PFSK-1 (cell line): Measurements from ENCODE around the gene ZNF428.

Experiments used
- FOXP2 ChIP-seq: optimal IDR thresholded peaks from 2 replicates; pipeline ENCODE3; 2011; ENCODE audit warnings: borderline replicate concordance, control low read depth, inconsistent platforms; ENCODE audit not compliant: insufficient read depth; ENCODE audit errors: extremely low read length, extremely low read depth
- POLR2AphosphoS5 ChIP-seq: IDR thresholded peaks from 2 replicates; pipeline ENCODE4 v1.6.1; 2012; ENCODE audit warnings: low read depth, mild to moderate bottlenecking, control low read depth, low read length, moderate library complexity
- TF ChIP-seq, protein P1 (sequence below), 2 experiments: IDR thresholded peaks; 2 replicates each; pipeline versions ENCODE4 v1.6.1 to v1.8.0; 2011 to 2012; ENCODE audit warnings: low read depth in 2 of 2, low read length in 2 of 2, control low read depth in 1 of 2, inconsistent platforms in 1 of 2, mild to moderate bottlenecking in 1 of 2, moderate library complexity in 1 of 2; ENCODE audit not compliant: insufficient read depth in 1 of 2

DNA sequence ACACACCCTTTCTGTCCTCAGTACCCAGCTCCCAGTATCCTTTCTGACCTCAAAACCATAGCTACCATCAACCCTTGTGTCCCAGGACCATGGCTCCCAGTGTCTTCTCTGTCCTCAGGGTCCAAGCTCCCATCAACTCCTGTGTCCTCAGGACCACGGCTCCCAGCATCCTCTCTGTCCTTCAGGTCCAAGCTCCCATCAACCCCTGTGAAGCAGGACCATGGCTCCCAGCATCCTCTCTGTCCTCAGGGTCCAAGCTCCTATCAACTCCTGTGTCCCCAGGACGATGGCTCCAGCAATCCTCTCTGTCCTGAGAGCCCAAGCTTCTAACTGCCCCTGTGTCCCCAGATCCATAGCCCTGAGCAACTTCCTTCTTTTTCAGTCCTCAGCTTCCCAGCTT, 21.9 kb upstream of the ZNF428 start:
- TF ChIP-seq POLR2AphosphoS5 (no peak), FOXP2 (no peak)
- TF ChIP-seq, protein P1, sequence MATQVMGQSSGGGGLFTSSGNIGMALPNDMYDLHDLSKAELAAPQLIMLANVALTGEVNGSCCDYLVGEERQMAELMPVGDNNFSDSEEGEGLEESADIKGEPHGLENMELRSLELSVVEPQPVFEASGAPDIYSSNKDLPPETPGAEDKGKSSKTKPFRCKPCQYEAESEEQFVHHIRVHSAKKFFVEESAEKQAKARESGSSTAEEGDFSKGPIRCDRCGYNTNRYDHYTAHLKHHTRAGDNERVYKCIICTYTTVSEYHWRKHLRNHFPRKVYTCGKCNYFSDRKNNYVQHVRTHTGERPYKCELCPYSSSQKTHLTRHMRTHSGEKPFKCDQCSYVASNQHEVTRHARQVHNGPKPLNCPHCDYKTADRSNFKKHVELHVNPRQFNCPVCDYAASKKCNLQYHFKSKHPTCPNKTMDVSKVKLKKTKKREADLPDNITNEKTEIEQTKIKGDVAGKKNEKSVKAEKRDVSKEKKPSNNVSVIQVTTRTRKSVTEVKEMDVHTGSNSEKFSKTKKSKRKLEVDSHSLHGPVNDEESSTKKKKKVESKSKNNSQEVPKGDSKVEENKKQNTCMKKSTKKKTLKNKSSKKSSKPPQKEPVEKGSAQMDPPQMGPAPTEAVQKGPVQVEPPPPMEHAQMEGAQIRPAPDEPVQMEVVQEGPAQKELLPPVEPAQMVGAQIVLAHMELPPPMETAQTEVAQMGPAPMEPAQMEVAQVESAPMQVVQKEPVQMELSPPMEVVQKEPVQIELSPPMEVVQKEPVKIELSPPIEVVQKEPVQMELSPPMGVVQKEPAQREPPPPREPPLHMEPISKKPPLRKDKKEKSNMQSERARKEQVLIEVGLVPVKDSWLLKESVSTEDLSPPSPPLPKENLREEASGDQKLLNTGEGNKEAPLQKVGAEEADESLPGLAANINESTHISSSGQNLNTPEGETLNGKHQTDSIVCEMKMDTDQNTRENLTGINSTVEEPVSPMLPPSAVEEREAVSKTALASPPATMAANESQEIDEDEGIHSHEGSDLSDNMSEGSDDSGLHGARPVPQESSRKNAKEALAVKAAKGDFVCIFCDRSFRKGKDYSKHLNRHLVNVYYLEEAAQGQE (IDR thresholded peaks at IDR 0.05; ENCODE audit: insufficient read depth in 1 of 2, low read depth in 2 of 2, low read length in 2 of 2), result no peak
